Trophoblast cell (in vitro differentiated cells and primary cell): Measurements from ENCODE around the gene ARFGAP1.
A peak's percentile ranks its signal among the peaks of the same experiment; 100 is the strongest.

Experiments used
- DNase-seq, 2 donors: peaks; one replicate each; pipeline ENCODE4 v3.0.0-alpha.2; 2016
- H2AFZ ChIP-seq: 2 replicates; pipeline ENCODE4 v1.6.1; 2013; ENCODE audit warnings: low read length, moderate library complexity, mild to moderate bottlenecking; ENCODE audit not compliant: insufficient read depth, poor library complexity
- H2AK5ac ChIP-seq: 2 replicates; pipeline ENCODE4 v1.6.1; 2013; ENCODE audit warnings: mild to moderate bottlenecking, low read length
- H2BK120ac ChIP-seq: 2 replicates; pipeline ENCODE4 v1.6.1; 2013; ENCODE audit warnings: low read length, mild to moderate bottlenecking, moderate library complexity; ENCODE audit not compliant: insufficient read depth, poor library complexity
- H2BK12ac ChIP-seq: 2 replicates; pipeline ENCODE4 v1.6.1; 2013; ENCODE audit warnings: mild to moderate bottlenecking, low read length, moderate library complexity
- H2BK5ac ChIP-seq: 2 replicates; pipeline ENCODE4 v1.6.1; 2013; ENCODE audit warnings: low read length, low read depth, moderate library complexity, mild to moderate bottlenecking; ENCODE audit not compliant: poor library complexity
- H3K14ac ChIP-seq: 2 replicates; pipeline ENCODE4 v1.6.1; 2013; ENCODE audit warnings: mild to moderate bottlenecking, low read length
- H3K18ac ChIP-seq: 2 replicates; pipeline ENCODE4 v1.6.1; 2013; ENCODE audit warnings: mild to moderate bottlenecking, low read length
- H3K23ac ChIP-seq: 2 replicates; pipeline ENCODE4 v1.6.1; 2013; ENCODE audit warnings: low read length
- H3K27ac ChIP-seq: 2 replicates; pipeline ENCODE4 v1.5.1; 2013; ENCODE audit warnings: low read depth, mild to moderate bottlenecking, inconsistent platforms, low read length, moderate library complexity
- H3K27me3 ChIP-seq: 2 replicates; pipeline ENCODE4 v1.6.1; 2013; ENCODE audit warnings: inconsistent platforms, mild to moderate bottlenecking, low read length, moderate library complexity; ENCODE audit not compliant: insufficient read depth
- H3K36me3 ChIP-seq, 2 experiments: 1 replicate in 1 of 2; 2 replicates in 1 of 2; pipeline ENCODE4 v1.6.1; 2013; ENCODE audit warnings: low read length in 2 of 2, mild to moderate bottlenecking in 2 of 2, moderate library complexity in 1 of 2; ENCODE audit not compliant: insufficient read depth in 2 of 2, control insufficient read depth in 1 of 2
- H3K4ac ChIP-seq: 2 replicates; pipeline ENCODE4 v1.6.1; 2013; ENCODE audit warnings: low read depth, mild to moderate bottlenecking, low read length, moderate library complexity
- H3K4me1 ChIP-seq, 2 experiments: 1 replicate in 1 of 2; 2 replicates in 1 of 2; pipeline ENCODE4 v1.6.1; 2013; ENCODE audit warnings: low read length in 2 of 2, mild to moderate bottlenecking in 2 of 2, moderate library complexity in 1 of 2; ENCODE audit not compliant: insufficient read depth in 2 of 2, control insufficient read depth in 1 of 2
- H3K4me2 ChIP-seq: 2 replicates; pipeline ENCODE4 v1.6.1; 2013; ENCODE audit warnings: inconsistent platforms, mild to moderate bottlenecking, low read length, moderate library complexity
- H3K4me3 ChIP-seq: 2 replicates; pipeline ENCODE4 v1.5.1; 2013; ENCODE audit warnings: mild to moderate bottlenecking, low read depth, low read length, inconsistent platforms
- H3K79me1 ChIP-seq: one replicate; pipeline ENCODE4 v1.6.1; 2013; ENCODE audit warnings: low read length
- H3K79me2 ChIP-seq: 2 replicates; pipeline ENCODE4 v1.6.1; 2013; ENCODE audit warnings: low read length, mild to moderate bottlenecking; ENCODE audit not compliant: control insufficient read depth, insufficient read depth, poor library complexity
- H3K9ac ChIP-seq: 2 replicates; pipeline ENCODE4 v1.6.1; 2013; ENCODE audit warnings: mild to moderate bottlenecking, low read length
- H3K9me3 ChIP-seq: 2 replicates; pipeline ENCODE4 v1.6.1; 2013; ENCODE audit warnings: low read depth, mild to moderate bottlenecking, control low read depth, inconsistent platforms, low read length; ENCODE audit not compliant: insufficient read depth
- H4K12ac ChIP-seq: 2 replicates; pipeline ENCODE4 v1.6.1; 2013; ENCODE audit warnings: low read depth, mild to moderate bottlenecking, low read length, moderate library complexity
- H4K8ac ChIP-seq: 2 replicates; pipeline ENCODE4 v1.6.1; 2013; ENCODE audit warnings: low read depth, mild to moderate bottlenecking, low read length, moderate library complexity
- H4K91ac ChIP-seq: one replicate; pipeline ENCODE4 v1.6.1; 2013; ENCODE audit warnings: low read depth, mild to moderate bottlenecking, low read length, moderate library complexity
- WGBS: extraction: QIAGEN DNeasy Blood & Tissue Kit; methylation state at CpG from one replicate; pipeline ENCODE4 v1.1.7; 2013; ENCODE audit warnings: missing lambda C conversion rate; ENCODE audit not compliant: insufficient read length, insufficient coverage; ENCODE audit errors: extremely low coverage; 5-methylcytosine and 5-hydroxymethylcytosine counted together

The ARFGAP1 gene

GRCh38 chr20:63274381-63275228 is 2.0 kb downstream of the ARFGAP1 start:
- no CpG with 5 or more reads among the region's 17 CpGs for WGBS
- peaks cover 53 to 55% of the 10 kb centered on the region in 2 experiments for H3K36me3 ChIP-seq
- H3K27ac ChIP-seq, result no peak overlapping the region
- no peak overlapping the region for H3K4me3 ChIP-seq
- peak overlapping the region; percentile 94 for H3K4ac ChIP-seq
- no peak overlapping the region for H2BK5ac ChIP-seq
- peaks cover 5% of the 10 kb centered on the region for H3K9me3 ChIP-seq
- H3K4me2 ChIP-seq, result no peak overlapping the region
- no peak overlapping the region for H4K8ac ChIP-seq
- H2AFZ ChIP-seq, result no peak overlapping the region
- no peak overlapping the region for H3K18ac ChIP-seq
- peaks cover 8% of the 10 kb centered on the region for H3K79me1 ChIP-seq
- no peak overlapping the region for H4K91ac ChIP-seq
- H3K9ac ChIP-seq, result no peak overlapping the region
- no peak overlapping the region for H2BK12ac ChIP-seq
- no peak overlapping the region for H4K12ac ChIP-seq
- peaks cover 4 to 5% of the 10 kb centered on the region in 2 experiments for H3K4me1 ChIP-seq
- no peak overlapping the region for H2BK120ac ChIP-seq
- peaks cover 25% of the 10 kb centered on the region for H3K79me2 ChIP-seq
- H2AK5ac ChIP-seq, result no peak overlapping the region
- no peak for DNase-seq
- no peaks in the 10 kb centered on the region for H3K27me3 ChIP-seq
- no peak overlapping the region for H3K14ac ChIP-seq
- no peak overlapping the region for H3K23ac ChIP-seq

GRCh38 chr20:63275825-63276224 is 3.2 kb downstream of the ARFGAP1 start:
- no peak overlapping the region for H2AFZ ChIP-seq
- peak overlapping the region; percentile 26 for H3K18ac ChIP-seq
- H2BK120ac ChIP-seq, result no peak overlapping the region
- no peak overlapping the region for H3K4me3 ChIP-seq
- no peaks in the 10 kb centered on the region for H3K27me3 ChIP-seq
- DNase-seq, result no peak
- peak overlapping the region; percentile 78 for H3K4ac ChIP-seq
- H3K9me3 ChIP-seq, result peaks cover 5% of the 10 kb centered on the region
- H4K8ac ChIP-seq, result no peak overlapping the region
- no peak overlapping the region for H2BK5ac ChIP-seq
- peaks cover 8% of the 10 kb centered on the region for H3K79me1 ChIP-seq
- peaks cover 25% of the 10 kb centered on the region for H3K79me2 ChIP-seq
- H2AK5ac ChIP-seq, result no peak overlapping the region
- H3K9ac ChIP-seq, result no peak overlapping the region
- no peak overlapping the region for H2BK12ac ChIP-seq
- no CpG with 5 or more reads among the region's 18 CpGs for WGBS
- H4K91ac ChIP-seq, result no peak overlapping the region
- H3K4me1 ChIP-seq, result peaks cover 4 to 5% of the 10 kb centered on the region in 2 experiments
- H3K4me2 ChIP-seq, result no peak overlapping the region
- H3K36me3 ChIP-seq, result peaks cover 62% of the 10 kb centered on the region in 2 experiments
- H4K12ac ChIP-seq, result no peak overlapping the region
- no peak overlapping the region for H3K14ac ChIP-seq
- no peak overlapping the region for H3K27ac ChIP-seq
- no peak overlapping the region for H3K23ac ChIP-seq

- Histone ChIP-seq H3K4ac (no peak overlapping the region), H4K91ac (no peak overlapping the region), H2AFZ (no peak overlapping the region), H2BK120ac (no peak overlapping the region), H3K27me3 (no peaks in the 10 kb centered on the region), H4K12ac (no peak overlapping the region), H3K23ac (no peak overlapping the region), H3K4me1 (peaks cover 4 to 5% of the 10 kb centered on the region in 2 experiments), H3K79me1 (peaks cover 8% of the 10 kb centered on the region), H3K9me3 (peaks cover 5% of the 10 kb centered on the region), H3K9ac (no peak overlapping the region), H3K79me2 (peaks cover 25% of the 10 kb centered on the region), H3K14ac (no peak overlapping the region), H3K18ac (no peak overlapping the region), H4K8ac (no peak overlapping the region), H3K4me3 (no peak overlapping the region), H2AK5ac (no peak overlapping the region), H3K36me3 (peaks cover 71% of the 10 kb centered on the region in 2 experiments), H2BK5ac (no peak overlapping the region), H2BK12ac (no peak overlapping the region), H3K4me2 (no peak overlapping the region), H3K27ac (no peak overlapping the region)
- DNase-seq, result no peak
- WGBS, result no CpG with 5 or more reads among the region's 20 CpGs
These were observed 4.3 kb downstream of the ARFGAP1 start for GRCh38 chr20:63276956-63277355.

- Histone ChIP-seq H2BK120ac (no peak overlapping the region), H3K27ac (no peak overlapping the region), H3K36me3 (peaks cover 78 to 79% of the 10 kb centered on the region in 2 experiments), H2BK5ac (no peak overlapping the region), H3K9me3 (peaks cover 5% of the 10 kb centered on the region), H3K79me1 (peaks cover 5% of the 10 kb centered on the region), H3K4ac (no peak overlapping the region), H3K79me2 (peaks cover 22% of the 10 kb centered on the region), H3K27me3 (no peaks in the 10 kb centered on the region), H3K18ac (no peak overlapping the region), H4K91ac (no peak overlapping the region), H3K9ac (no peak overlapping the region), H2AK5ac (no peak overlapping the region), H3K4me3 (no peak overlapping the region), H3K4me1 (peaks cover 4 to 5% of the 10 kb centered on the region in 2 experiments), H4K8ac (no peak overlapping the region), H3K23ac (no peak overlapping the region), H2AFZ (no peak overlapping the region), H3K14ac (no peak overlapping the region), H4K12ac (no peak overlapping the region), H3K4me2 (no peak overlapping the region), H2BK12ac (no peak overlapping the region)
- no peak for DNase-seq
- WGBS, result no CpG with 5 or more reads among the region's 30 CpGs
These were observed 5.1 kb downstream of the ARFGAP1 start for GRCh38 chr20:63277466-63278272.
